Activated T-cell treated with anti-CD3 and anti-CD28 coated beads for 1 hour (primary cell): ENCODE results near the gene MYO1E.
"Not testable (repeated sequence)": the region's sequence is repeated elsewhere in the genome, so short reads cannot be mapped to it uniquely, and the experiment has no call there.

Experiments
- DNase-seq: peaks from one replicate; pipeline ENCODE4 v3.0.0-alpha.2; 2020; ENCODE audit warnings: low read depth

Gene MYO1E

DNA sequence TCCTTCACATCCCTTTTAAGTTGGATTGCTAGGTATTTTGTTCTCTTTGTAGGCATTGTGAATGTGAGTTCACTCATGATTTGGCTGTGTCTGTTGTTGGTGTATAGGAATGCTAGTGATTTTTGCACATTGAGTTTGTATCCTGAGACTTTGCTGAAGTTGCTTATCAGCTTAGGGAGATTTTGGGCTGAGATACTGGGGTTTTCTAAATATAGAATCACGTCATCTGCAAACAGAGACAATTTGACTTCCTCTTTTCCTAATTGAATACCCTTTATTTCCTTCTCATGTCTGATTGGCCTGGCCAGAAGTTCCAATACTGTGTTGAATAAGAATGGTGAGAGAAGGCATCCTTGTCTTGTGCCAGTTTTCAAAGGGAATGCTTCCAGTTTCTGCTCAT is 245.4 kb downstream of the MYO1E start:
- DNase-seq: not testable (repeated sequence)

DNA sequence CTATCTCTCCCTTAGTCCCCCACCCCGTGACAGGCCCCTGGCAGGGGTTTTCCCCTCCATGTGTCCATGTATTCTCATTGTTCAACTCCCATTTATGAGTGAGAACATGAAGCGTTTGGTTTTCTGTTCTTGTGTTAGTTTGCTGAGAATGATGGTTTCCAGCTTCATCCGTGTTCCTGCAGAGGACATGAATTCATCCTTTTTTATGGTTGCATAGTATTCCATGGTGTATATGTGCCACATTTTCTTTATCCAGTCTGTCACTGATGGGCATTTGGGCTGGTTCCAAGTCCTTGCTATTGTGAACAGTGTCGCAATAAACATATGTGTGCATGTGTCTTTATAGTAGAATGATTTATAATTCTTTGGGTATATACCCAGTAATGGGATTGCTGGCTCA is 247.0 kb downstream of the MYO1E start:
- not testable (repeated sequence) for DNase-seq

DNA sequence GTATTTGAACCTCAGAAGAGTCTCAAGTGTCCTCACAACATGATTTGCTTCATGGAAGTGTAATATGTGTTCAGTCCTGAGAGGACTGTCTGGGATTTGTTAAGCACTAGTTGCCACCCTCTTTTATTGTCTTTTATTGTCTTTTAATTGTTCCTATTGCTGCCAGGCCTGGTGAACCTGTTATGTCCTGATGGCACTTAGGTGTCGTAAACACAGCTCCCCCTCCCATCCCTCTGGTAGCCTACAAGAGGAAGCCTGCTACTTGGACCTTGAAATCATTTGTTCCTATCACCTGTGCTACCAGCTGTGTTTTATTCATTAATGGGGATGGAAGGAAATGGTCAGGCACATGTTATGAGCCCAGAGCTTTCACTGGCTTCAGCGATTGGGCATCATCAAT is 248.4 kb downstream of the MYO1E start:
- DNase-seq: no peak

DNA sequence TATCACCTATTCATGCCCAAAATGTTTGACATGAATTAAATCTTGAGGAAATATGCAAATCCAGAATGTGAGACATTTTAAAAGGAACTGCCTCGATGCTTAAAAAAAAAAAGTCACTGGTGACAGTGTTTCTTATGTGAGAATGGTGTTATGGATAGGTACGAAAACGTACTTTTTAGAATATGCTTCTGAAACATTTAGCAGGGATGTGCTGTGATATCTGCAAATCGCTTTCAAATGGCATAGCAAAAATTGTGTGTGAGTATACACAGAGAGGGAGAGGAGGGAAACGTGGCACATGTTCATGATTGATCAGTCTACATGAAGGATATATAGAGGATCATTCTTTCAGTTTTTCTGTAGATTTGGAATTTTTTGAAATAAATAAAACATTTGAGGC is 251.7 kb downstream of the MYO1E start:
- no peak for DNase-seq

DNA sequence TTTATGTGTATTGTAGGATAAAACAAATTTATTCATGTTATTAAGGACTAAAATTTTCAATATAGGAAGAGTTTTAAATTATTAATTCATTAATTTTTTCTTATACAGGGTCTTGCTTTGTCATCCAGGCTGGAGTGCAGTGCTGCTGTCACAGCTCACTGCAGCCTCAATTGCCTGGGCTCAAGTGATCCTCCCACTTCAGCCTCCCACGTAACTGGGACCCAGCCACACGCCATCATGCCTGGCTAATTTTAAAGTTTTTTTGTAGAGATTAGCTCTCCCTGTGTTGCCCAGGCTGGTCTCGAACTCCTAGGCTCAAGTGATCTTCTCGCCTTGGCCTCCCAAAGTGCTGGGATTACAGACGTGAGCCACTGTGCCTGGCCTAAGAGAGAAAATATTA is 253.0 kb downstream of the MYO1E start:
- DNase-seq: no peak

DNA sequence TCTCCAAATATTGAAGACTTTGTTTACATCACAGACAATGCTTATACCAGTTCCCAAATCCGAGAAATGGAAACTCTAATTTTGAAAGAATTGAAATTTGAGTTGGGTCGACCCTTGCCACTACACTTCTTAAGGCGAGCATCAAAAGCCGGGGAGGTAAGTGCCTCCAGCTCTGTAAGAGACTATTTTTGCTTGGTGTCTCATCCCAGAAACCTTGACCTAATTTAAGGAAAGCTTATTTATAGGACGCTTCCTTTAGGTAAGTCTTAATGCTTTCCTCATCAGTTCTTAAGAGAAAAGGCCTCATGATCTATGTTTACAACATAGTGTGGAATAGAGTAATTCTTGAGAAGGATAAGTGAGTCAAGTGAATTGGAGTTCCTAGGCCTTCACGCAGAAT is 255.9 kb downstream of the MYO1E start:
- no peak for DNase-seq

DNA sequence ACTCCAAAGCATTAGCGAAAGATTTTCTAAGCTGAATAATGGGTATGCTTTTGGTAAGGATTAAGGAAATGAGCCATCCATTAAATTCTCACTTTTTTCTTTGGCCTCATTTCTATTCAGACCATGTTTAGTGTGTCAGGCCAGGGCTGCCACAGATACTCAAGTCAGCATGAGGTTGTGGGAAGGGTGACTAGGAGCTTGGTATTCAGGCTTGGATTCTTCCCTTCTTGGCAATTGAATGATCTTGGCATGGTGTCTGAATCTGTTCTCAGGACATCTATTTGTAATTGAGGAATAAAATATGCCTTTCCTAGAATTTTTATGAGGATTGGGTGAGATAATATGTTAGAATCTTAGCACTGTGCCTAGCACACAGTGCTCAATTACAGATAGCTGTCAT is 256.5 kb downstream of the MYO1E start:
- no peak for DNase-seq

DNA sequence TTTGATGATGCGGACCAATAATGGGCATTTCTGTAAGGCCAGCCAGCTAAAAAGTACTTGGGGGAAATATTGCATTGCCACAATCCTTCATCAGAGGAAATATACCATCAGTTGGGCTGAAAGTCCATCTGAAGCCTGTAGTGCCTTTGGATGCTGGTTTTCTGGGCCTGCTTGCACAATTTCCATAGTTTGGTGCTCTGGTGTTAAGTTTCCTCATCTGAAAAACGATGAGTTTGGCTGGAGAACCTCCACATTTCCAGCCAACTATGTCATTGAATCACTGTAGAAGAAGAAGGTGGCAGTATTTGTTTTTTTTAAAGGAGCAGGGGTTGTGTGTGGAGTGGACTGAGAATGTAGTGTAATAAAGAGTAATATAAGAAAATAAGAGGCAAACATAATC is 257.6 kb downstream of the MYO1E start:
- DNase-seq: no peak

DNA sequence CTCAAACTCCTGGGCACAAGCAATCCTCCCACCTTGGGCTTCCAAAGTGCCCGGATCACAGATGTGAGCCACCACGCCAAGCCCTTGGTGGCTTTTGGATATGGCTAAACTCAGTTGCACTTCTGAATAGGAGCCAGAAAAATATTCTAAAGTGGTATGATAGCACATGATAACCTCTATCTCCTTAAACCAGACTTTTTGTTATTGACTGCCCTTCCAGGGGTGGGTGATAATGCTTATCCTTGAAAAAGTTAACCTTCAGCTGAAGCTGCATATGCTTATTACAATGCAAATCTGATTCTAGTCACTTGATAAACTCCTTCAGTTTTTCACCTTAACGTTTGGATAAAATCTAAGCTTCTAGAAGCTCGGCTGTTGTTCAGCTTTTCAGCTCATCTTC is 261.4 kb downstream of the MYO1E start:
- DNase-seq: no peak

DNA sequence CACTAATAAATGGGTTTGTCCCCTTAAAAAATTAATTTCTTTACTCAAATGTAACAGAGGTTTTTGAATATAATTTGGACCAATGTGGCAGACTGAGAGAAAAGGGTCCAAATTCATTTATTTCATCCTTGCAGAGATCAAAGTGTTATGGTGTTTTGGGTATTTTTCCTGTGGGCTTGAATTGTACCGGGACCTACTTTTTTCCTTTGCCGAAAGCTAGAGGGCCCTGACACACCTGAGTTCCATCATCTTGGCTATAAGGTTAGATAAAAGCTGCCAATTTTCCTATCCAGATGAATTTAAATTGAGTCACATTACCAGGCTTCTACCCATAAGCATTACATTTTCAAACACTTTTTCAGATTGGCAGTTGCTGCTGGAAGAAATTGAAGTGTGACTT is 266.8 kb downstream of the MYO1E start:
- DNase-seq: no peak

DNA sequence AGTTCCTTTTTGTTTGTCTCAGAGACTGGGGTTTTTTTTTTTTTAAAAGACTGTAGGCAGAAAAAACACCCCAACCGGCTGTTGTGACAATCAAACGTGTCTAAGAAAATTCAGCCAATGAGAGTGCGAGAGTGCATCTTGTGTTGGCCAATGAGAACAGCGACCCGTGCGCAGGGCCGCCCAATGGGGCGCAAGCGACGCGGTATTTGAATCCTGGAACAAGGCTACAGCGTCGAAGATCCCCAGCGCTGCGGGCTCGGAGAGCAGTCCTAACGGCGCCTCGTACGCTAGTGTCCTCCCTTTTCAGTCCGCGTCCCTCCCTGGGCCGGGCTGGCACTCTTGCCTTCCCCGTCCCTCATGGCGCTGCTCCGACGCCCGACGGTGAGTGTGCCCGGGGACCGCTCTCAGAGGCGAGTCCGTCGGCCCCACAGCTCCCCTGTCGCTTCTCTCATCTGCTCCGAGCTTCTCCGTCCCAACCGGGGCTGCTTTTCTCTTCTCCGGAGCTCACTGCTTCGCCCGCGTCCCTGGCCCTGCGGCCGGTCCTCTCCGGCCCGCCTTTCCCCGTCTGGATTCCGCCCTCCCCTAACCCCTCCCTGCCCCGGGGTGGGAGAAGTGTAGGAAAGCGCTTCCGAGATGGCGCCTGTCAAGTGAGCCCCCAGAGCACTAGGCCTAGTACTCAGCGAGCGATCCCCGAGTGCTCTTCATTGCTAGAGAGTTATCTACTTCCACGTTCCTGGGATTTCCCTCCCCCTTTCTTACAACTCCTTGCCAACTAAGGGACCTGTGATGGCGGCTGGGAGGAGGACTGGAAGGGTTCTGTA is 267.5 kb downstream of the MYO1E start, which contains the start of gene CCNB2:
Gene CCNB2 (plus strand): TSS at position 235 of the 821 bp plus-strand sequence. CDS start 123 bp downstream, at position 358.
- peak; percentile 68 for DNase-seq

DNA sequence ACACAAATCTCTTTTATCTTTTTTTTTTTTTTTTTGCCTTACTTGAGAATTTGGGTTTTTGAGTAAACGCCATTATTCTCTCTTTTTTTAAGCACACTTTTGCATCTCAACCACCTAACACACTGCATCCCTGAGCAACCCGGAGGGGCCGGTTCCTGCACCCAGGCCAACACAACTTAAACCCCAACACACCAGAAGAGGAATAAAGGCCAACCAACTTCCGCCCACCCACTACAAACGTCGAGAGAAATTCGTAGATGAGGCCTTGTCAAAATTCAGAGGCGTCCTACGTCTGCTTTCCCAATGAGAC is 268.1 kb downstream of the MYO1E start:
- DNase-seq: no peak

DNA sequence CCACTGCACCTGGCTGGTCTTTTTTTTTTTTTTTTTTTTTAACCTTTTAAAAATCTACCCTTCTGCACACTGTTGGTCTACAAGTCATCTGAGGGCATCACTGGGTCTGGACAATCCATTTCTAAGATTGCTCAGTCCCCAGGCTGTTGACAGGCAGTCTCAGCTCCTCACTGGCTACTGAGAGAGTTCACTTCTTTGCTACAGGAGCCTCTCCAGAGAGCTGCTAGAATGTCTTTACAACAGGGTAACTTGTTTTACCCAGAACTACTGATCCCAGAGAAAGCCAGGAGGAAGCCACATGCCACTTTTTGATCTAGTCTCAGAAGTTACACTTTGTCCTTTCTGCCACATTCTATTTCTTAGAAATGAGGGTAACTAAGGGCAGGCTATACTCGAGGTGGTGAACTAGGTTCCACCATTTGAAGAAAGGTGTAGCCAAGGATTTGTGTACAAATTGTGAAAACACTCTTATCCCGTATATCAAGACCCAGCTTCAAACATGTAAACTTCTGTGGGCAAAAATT is 273.4 kb downstream of the MYO1E start:
- no peak for DNase-seq

DNA sequence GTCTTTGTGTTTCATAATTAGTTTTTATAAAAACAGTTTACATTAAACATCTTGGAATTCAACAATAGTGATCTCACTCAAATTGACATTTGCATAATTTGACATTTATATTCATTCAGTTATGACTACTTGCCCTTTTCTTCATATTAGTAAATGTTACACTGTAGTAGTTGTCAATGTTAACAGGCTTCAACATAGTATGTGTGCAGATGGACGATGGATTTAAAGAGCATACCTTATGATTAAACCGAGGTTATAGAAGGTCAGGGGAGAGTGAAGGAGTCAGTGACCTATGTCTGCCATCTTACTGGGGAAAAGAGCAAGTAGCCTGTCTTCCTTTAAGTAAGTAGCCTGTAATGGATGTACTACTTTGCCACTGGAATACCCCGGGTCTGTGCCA is 276.2 kb downstream of the MYO1E start:
- no peak for DNase-seq

DNA sequence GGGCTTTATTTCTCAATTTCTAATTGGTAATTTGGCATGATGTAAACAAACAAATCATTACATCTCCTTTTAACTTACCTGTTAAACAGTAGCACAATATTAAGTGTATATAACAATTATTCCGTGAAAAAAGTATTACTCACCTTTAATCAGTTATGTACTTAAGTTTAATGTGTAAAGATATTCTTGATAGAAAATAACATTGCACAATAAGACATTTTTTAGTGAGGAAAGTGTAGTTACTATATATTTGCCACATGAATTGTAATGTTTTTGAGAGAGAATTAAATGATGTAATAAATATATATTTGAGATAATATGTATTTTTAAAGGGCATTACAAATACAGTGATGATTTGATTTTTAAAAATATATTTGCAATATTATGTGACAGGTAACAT is 278.6 kb downstream of the MYO1E start:
- no peak for DNase-seq

DNA sequence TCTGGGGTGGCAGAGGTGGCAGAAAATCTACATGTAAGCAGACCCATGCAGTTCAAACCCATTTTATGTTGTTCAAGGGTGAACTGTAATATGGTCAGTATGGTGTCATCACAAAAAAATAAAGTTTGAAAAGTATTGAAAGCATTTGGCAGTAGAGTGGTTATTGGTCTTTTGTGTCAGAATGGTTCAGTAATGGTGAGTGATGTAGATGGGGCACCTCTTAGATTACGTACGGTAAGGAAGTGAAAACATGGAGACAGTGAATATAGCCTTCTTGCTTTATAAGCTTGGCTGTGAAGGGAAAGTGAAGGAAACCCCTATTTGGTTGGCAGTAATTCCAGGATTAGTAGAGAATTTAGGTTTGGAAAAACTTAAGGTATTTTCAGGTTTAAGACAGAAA is 284.9 kb downstream of the MYO1E start:
- DNase-seq: no peak
